NCI-H524 treated with DMSO at 0.1 percent for 48 hours (cell line): Measurements from ENCODE around the gene SNX1.
"Not testable (repeated sequence)": the region's sequence is repeated elsewhere in the genome, so short reads cannot be mapped to it uniquely, and the experiment has no call there.

ENCODE experiments used
- DNase-seq: peaks from one replicate; lab custom pipeline; 2025; lab: John Stamatoyannopoulos, UW

The SNX1 gene

DNA sequence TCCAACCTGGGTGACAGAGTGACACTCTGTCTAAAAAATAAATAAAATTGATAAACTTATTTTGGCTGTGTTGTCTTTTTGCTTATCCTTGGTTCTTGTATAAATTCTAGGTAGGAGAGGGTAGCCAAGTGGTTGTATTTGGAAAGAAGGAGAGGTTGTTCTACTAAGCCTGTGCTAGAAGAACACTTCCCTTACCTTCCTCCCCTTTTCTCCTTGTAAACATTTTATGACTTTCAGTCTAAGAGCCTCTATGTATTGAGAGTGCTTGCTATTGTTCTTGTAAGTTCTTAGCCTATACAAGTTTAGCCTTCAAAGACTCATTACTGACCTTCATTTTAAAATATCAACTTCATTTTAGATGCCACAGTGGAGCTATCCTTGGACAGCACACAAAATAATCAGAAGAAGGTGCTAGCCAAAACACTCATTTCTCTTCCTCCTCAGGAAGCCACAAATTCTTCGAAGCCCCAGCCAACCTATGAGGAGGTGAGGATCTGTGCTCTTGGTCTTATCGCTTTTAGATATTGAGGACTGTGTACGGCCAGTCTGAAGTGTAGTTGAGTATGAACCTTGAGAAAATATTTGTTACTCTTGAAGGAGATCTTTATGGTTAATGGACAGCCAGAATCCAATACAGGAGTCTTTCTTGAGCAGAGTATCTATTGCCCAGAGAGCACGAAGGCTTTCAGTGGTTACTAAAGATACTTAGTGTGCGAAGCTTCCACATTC, 22.1 kb downstream of the SNX1 start:
- DNase-seq, result no peak

DNA sequence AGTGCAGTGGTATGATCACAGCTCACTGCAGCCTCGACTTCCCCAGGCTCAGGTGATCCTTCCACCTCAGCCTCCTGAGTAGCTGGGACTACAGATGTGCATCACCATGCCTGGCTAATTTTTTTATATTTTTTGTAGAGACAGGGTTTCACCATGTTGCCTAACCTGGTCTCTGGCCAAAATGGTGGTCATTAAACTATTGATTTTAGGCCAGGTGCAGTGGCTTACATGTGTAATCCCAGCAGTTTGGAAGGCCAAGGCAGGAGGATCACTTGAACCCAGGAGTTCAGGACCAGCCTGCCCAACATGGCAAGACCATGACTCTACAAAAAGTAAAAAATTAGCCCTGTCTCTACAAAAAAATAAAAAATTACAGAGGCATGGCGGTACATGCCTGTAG, 24.5 kb downstream of the SNX1 start:
- not testable (repeated sequence) for DNase-seq

DNA sequence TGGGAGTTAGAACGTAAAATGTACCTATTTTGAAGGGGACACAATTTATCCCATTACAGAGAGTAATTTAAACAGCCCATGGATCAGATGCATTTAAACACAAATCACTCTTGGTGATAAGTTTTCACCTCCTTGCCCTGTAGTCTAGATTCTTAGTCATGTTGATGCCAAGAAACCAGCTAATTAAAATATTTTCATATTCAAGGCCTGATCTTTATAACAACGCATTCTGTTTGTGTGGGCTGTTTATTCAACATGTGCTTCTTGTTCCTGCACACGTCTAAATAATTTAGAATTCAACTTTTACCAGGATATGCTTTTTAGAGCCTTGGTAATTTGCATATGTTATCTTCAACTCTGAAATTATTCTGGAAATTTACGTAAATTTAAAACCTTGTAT, 25.8 kb downstream of the SNX1 start:
- no peak for DNase-seq

DNA sequence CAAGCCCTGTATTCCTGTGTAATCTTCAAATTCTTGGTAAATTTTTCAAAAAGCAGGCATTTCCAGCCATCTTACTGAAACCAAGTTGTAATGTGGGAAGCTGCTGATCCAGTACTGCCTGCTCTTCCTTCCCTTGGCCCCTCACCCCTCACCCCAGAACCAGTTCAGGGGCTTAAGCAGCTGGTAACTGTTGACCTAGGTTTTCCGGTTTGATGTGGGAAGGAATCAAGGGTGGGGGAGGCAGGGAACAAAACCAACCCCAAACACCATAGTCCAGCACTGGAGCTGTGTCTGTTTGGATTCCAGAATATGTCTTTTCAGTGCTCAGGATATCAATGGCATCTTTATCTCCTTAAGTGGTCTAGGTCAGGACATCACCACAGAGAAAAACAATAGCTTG, 26.7 kb downstream of the SNX1 start:
- no peak for DNase-seq

DNA sequence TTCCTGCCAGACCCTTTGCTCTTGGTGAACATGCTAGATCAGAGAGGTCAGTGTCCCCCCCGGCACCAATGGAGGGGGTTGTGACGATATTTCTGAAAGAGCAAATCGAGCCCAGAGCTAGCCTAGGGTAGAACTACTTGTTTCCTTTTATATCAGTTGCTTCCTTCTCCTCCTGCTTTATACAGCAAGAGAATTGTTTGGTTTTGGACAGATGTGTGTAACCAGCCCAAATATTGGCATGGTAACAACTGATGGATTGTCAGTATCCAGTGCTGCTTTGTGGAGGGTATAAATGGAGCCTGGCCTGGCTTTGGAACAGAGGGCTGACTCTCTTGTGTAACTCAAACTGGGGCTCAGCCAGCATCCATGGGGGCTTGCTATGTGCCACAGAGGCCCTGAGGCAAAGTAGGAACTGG, 27.2 kb downstream of the SNX1 start:
- DNase-seq, result no peak

DNA sequence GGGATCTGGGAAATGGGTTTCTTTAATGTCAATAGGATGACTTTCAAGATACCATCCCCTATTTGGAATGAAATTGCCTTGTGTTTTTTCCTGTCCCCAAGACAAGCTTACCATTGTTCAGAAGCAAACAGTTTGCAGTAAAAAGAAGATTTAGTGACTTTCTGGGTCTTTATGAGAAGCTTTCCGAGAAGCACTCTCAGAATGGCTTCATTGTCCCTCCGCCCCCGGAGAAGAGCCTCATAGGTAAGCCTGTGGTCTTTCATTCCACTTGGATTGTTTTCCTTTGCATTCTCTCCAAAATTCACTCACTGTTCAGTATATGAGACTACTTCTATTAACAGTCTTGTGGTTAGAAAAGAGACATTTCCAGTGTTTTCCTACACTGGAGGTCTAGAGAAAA, 30.2 kb downstream of the SNX1 start:
- no peak for DNase-seq

DNA sequence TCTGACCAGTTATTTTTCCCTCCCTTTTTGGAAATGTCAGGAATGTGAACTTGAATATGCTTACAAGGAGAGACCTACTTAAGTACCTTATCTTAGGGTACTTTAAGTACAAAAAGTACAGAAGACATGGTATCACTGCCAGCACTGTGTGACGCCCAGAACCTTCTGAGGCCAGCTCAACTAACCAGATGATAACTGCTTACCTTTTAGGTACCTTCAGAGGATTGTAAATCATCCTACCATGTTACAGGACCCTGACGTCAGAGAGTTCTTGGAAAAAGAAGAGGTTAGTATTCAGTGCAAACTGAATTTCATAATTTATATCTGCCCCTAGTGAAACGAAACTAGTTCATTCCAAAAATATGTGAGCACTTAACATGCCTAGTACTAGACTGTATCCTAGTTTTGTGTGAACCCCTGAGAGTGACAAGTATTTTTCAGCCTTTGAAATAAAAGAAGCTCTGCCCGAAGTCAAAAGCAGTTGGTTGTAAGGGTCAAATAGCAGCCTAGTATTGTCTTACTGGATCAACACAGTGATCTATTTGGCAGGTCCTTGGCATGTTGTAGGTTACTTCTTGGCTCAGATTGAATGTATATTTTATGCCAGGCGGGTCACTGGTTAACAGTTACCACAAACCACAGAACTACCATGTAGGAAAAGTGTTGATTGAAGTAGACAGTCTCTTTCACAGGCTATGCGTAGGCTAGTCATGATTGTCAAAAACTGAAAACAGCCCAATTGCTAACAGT, 31.9 kb downstream of the SNX1 start:
- DNase-seq, result no peak

DNA sequence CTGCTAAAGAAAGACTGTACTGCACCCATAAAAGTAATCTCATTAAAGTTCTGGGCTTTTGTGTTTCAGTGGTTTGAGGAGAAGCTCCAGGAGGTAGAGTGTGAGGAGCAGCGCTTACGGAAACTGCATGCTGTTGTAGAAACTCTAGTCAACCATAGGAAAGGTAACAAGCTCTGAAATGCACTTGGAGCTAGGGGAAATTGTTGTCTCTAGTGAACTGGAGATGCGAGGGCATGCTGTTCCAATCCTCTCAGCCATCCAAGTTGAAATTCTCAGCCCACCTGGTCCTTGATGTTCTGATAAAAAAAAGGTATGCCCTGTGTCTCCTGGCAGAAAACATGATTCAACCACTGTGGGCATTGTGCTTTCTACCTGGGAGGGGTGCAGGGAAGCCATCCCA, 34.4 kb downstream of the SNX1 start:
- no peak for DNase-seq

DNA sequence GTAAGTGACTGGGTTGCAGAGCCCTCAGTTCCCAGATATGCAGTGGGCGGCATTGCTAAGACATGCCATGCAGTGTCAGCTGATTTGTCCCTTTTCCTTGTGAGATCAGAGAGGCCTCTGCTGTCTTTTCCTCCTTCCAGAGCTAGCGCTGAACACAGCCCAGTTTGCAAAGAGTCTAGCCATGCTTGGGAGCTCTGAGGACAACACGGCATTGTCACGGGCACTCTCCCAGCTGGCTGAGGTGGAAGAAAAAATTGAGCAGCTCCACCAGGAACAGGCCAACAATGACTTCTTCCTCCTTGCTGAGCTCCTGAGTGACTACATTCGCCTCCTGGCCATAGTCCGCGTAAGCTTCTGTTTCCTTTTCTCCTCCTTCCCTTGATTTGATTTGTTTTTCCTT, 35.8 kb downstream of the SNX1 start:
- DNase-seq, result no peak

DNA sequence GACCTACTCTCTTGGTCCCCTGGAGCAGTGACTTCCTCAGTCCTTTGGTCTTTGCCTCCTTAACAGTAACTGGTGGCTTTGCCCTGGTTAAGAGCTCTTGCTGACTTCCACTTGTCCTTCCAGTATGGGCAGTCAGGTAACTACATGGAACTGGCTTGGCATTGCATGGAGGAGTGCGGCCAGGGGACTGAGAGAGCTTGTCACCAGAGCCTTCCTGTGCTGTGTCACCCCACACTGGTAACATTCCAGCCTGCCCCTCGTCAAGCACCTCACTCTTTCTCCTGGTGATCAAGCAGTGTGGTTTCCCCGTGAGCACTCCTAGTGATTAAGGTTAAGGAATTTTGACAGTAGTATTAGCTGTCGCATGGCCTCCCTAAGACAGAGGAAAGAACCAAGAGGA, 36.4 kb downstream of the SNX1 start:
- DNase-seq, result no peak

DNA sequence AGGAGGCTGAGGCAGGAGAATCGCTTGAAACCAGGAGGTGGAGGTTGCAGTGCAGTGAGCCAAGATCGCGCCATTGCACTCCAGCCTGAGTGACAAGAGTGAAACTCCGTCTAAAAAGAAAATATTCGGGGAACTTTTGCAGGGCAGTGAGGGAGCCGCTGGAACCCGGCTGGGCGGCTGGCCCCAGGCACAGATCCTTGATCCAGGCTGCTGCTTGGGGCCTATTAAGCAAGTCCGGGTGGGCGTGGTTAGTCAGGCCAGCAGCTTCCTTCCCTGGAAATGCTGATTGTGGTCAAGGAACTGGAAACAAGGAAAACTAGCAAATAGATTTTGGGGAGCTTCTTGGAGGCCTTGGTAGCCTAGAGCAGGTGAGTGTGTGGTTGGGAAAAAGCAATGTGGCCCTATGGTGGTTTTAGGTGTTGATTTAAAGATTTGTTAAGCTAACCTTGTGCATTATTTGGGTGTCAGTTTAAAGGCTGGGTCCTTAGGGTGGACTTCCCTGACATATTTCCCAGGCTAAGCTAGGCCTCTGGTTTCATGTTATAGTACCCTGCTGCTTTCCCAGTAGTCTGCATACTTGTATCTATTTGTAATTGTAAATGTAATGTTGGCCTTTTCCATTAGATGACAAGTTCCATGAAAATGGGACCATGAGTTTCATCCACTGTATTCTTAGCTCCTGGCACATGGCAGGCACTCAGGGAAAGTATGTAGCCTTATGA, 38.0 kb downstream of the SNX1 start:
- no peak for DNase-seq

DNA sequence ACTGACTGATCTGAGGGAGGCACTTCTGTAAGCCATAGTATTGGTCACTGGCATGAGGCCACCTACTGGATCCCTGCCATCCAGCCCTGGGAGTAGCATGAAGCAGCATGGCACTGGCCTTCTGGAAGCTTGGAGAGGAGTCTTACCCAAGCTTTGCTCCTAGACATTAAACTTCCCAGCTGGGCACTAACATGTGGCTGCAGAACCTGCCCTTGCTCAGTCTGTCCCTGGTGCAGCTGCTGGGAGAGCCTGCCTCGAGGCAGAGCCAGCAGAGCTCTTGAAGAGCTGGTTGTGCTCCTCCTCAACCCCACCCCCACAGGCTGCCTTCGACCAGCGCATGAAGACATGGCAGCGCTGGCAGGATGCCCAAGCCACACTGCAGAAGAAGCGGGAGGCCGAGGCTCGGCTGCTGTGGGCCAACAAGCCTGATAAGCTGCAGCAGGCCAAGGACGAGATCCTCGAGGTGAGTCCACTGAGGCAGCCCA, 38.6 kb downstream of the SNX1 start:
- DNase-seq, result no peak

DNA sequence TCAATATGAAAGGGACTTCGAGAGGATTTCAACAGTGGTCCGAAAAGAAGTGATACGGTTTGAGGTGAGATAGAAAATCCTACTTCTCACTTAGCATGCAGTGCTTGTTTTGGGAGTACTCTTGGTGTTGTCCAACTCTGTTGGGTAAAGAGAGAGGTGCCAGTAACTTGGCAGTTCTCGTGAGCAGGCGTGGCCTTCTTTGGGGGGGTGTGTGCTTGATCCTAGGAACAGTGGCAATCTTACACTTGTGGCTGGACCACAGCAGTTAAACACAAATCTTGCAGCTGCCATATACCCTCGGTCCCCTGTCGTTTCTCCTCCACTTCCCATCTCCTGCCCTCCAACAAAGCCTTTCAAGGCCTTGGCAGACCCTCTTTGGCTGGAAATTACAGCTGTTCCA, 40.6 kb downstream of the SNX1 start:
- no peak for DNase-seq

DNA sequence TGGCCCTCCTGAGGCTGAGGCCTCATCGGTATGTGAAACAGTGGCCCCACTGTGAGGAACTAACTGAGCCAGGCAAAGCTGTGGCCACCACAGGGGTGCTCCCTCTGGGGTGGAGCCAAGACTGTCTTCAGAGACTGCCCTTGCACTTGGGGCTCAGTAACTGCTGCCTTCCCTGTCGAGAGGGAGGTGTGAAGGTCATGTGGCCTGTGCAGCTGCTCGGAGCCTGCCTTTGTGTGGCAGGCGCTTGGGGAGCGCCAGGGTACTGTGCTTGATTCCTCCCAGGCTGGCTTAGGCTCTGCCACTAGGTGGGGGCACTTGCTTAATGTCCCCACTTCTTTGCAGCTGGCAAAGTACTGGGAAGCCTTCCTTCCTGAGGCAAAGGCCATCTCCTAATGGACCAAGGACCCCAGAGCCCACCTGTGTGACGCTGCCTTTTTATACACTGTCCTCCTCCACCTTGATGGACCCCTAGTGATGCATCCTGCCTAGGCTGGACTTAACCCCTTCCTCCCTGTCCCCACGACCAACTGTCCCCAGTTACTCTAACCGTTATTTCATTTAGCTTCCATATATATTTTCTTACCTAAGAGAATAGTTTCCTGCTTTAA, 41.5 kb downstream of the SNX1 start:
- no peak for DNase-seq

DNA sequence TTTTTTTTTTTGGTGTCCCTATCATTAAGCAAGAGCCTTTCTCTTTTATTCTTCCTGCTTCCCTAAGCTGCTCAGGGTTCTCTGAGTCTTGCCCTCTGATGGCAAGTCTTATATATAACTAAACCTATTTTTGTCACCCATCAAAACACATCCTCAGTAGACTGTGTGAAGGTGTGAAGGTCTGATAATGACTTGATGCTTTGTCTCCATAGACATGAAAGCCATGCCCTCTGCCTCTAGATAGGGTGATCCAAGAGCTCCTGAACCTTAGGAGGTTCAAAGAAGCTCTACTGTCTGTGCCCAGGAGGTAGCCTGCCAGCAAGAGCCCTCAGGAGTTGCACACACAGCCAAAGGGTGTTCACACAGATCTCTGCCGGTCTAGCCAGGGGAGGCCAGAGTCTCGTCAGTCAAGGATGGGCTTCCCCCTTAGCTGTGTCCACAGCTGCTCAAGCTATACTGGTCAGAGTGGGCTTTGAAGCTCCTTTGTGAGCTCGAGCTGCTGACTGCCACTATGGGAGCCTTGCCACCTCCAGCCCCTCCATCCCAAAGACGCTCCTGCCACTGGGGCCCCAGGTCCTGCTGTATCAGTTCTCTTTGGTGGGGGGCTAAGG, 42.7 kb downstream of the SNX1 start:
- DNase-seq, result no peak

DNA sequence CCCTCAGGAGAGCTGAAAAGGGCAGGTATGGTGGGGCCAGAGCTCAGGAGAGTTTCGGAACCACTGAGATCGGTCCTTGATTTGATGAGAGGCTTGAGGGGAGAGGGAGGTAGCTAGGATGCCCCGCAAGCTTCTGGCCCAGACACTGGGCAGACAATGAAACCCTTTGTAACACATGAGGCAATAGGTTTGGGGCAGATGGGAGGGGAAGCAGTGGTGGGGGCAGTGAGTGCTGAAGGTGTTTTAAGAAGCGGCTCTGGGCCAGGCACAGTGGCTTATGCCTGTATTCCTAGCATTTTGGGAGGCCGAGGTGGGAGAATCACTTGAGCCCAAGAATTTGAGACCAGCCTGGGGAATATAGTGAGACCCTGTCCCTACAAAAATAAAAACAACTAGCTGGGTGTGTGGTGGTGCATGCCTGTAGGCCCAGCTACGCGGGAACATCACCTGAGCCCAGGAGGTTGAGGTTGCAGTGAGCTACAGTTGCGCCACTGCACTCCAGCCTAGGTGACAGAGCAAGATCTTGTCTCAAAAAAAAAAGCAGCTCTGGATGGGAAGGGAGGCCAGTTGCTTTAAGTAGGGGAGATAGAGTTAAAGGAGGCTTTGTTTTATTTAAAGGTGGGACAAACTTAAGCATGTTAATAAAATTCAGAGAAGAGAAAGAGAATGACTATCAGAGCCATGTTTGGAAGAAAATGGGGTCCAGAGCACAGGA, 46.2 kb downstream of the SNX1 start:
- DNase-seq, result no peak

DNA sequence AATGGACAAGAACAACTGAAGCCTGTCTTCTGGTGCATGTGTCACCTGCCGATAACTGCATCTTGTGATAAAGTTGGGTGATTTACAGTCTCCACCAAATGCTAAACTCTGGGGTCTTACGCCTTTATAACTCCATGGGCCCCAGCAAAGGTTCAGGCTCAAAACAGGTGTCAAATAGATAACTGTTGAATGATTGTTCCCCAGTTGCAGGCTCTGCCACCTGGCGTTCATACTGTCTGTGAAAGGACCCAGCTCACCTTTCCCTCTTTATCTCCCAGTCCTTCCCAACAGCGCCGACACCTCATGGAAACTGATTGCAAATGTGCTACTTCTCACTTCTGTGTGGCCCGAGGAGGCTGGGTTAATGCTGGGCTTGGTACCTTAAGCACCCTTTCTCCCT, 47.5 kb downstream of the SNX1 start:
- no peak for DNase-seq

DNA sequence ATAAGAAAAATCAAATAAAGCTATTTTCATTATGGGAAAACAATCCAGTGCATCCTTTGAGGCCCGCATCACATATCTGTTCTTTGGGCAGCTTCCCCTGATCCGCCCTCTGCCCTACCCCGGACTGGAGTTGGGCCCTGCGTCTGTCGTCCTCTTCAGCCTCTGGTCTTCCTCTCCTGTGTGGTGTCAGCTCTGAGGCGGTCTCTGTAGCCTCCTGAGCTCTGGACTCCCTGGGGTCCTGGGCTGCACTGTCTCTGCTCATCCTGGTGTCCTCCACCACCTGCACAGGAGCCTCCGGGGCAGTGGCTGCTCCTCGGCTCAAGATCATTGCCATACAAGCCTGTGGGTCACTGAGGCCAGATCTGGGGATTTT, 48.4 kb downstream of the SNX1 start:
- no peak for DNase-seq

DNA sequence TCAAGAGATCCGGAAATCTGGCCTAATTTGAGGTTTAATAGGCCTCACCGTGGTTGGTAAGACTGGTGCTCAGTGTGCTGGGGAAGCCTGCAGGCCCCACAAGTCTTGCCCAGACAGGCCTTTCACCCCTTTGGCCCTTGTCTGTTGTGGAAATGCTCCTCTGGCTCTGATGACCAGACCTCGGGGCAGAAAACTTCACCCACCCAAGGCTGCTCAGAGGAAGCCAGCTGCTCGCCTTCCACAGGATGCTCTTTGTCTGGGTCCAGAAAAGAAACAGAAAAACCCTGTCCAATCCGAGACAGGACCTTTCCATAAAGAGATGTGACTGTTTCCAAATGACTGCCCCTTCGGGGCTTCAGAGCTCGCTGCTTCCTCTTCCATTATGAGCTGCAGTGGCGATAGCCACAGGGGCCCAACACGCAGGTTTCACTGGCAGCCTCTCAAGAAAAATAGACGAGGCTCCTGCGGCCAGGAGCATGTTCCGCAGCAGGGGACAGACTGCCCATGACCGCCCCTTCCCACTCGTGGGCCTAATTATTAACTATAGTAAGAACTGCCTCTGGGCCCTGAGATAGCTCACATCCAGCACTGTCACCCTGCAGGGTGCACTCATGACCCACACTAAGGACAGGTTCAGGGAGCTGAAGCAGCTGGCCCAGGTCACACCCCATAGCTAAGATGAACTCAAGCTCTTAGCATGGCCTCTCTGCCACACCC, 48.9 kb downstream of the SNX1 start:
- DNase-seq, result no peak

DNA sequence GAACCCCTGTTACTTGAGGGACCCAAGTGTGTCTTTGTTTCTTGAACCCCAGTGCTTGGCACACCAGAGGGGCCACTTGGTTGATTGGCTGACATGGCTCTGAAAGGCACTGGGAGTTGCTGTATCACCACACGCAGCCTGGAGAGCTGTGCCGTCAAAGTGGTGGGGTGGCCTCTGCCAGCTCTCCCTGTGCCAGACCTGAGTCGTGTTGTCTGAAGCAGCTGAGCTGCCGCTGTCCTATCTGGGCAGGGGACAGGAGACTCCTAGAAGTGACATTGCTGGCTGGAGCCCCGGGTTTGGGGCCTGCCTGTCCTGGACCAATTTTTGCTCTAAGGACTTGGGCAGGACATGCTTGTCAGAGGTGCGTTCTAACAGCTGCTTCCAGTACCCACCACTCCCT, 50.3 kb downstream of the SNX1 start:
- no peak for DNase-seq

DNA sequence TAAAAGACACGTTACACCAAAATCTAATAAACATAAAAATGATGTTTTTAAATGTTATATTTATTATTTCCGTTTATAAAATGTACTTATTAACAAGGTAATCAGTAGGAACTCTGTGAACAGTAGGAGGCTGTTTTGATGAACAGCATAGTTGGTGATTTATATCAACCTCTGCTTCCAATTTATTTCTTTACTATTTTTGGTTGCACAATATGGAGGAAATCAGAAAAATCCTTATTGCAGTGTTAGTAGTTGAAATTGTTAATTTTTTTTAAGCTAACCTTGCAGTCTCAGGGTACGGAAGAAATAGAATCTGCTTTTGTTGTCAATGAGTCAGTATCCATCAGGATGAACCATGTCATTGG, 50.7 kb downstream of the SNX1 start:
- DNase-seq, result no peak
